Suppressor macrophage (primary cell): ENCODE data around the gene THUMPD1.
"Not testable (repeated sequence)": the region's sequence is repeated elsewhere in the genome, so short reads cannot be mapped to it uniquely, and the experiment has no call there.

Source experiments
- DNase-seq, 4 experiments: peaks; one replicate each; pipeline ENCODE4 v3.0.0-alpha.2; 2020 to 2022
- total RNA-seq, 17 experiments: gene quantifications; one replicate each; lab custom pipeline; 2026; ENCODE audit warnings: mixed read lengths in 6 of 17, inconsistent platforms in 3 of 17; lab: John Stamatoyannopoulos, UW

THUMPD1 gene
- 31.5 to 87.2 (median 48.2) reads per million in 17 experiments for total RNA-seq

- peak; percentile 95 to 98 (median 97) for DNase-seq
Measured at GRCh38 chr16:20741554-20742285, at the start of gene THUMPD1. TSS of gene THUMPD1 (minus strand) at chr16:20741818. CDS start at chr16:20741739, 79 bp downstream.

GRCh38 chr16:20789130-20789529 lies 47.5 kb upstream of the THUMPD1 start:
- DNase-seq: no peak

- no peak for DNase-seq
Measured at GRCh38 chr16:20784204-20784603, 42.6 kb upstream of the THUMPD1 start.

- DNase-seq: peak; percentile 8 to 53 (median 28)
Measured at GRCh38 chr16:20782470-20782869, 40.9 kb upstream of the THUMPD1 start.

- peak in 3 of 4 experiments; percentile 25 to 48 (median 34) for DNase-seq
Measured at GRCh38 chr16:20781697-20782096, 40.1 kb upstream of the THUMPD1 start.

GRCh38 chr16:20774703-20775362 lies 33.2 kb upstream of the THUMPD1 start:
- peak; percentile 69 to 83 (median 70) for DNase-seq

- no peak for DNase-seq
Measured at GRCh38 chr16:20773679-20774078, 32.1 kb upstream of the THUMPD1 start.

- no peak for DNase-seq
Measured at GRCh38 chr16:20768818-20769217, 27.2 kb upstream of the THUMPD1 start.

- DNase-seq: peak in 1 of 4 experiments; percentile 5
Measured at GRCh38 chr16:20768121-20768520, 26.5 kb upstream of the THUMPD1 start.

GRCh38 chr16:20767577-20767976 lies 26.0 kb upstream of the THUMPD1 start:
- DNase-seq: no peak

- DNase-seq: no peak
Measured at GRCh38 chr16:20766294-20766693, 24.7 kb upstream of the THUMPD1 start.

GRCh38 chr16:20765732-20766131 lies 24.1 kb upstream of the THUMPD1 start:
- DNase-seq: no peak

GRCh38 chr16:20764448-20764847 lies 22.8 kb upstream of the THUMPD1 start:
- DNase-seq: not testable (repeated sequence)

GRCh38 chr16:20763461-20764232 lies 22.0 kb upstream of the THUMPD1 start, which contains the start of gene ACSM3:
TSS of gene ACSM3 (plus strand) at chr16:20764014. CDS start at chr16:20770035, 6,021 bp downstream.
- peak; percentile 79 to 91 (median 87) for DNase-seq

- no peak for DNase-seq
Measured at GRCh38 chr16:20762404-20763123, 20.9 kb upstream of the THUMPD1 start.

- no peak for DNase-seq
Measured at GRCh38 chr16:20761175-20761574, 19.6 kb upstream of the THUMPD1 start.

GRCh38 chr16:20760346-20760745 lies 18.7 kb upstream of the THUMPD1 start:
- DNase-seq: no peak

- DNase-seq: not testable (repeated sequence)
Measured at GRCh38 chr16:20755799-20756198, 14.2 kb upstream of the THUMPD1 start.

- DNase-seq: no peak
Measured at GRCh38 chr16:20755238-20755637, 13.6 kb upstream of the THUMPD1 start.

GRCh38 chr16:20753727-20754126 lies 12.1 kb upstream of the THUMPD1 start:
- no peak for DNase-seq

GRCh38 chr16:20750558-20750957 lies 8.9 kb upstream of the THUMPD1 start:
- no peak for DNase-seq

GRCh38 chr16:20749474-20749873 lies 7.9 kb upstream of the THUMPD1 start:
- DNase-seq: no peak
